GM21529 (cell line): ENCODE results near the gene HACD1.

Experiments
- ATAC-seq: cut with Tn5 transposase; IDR thresholded peaks from one replicate; pipeline ENCODE4 v1.9.1; 2021; ENCODE audit not compliant: unreplicated experiment

HACD1 gene, protein sequence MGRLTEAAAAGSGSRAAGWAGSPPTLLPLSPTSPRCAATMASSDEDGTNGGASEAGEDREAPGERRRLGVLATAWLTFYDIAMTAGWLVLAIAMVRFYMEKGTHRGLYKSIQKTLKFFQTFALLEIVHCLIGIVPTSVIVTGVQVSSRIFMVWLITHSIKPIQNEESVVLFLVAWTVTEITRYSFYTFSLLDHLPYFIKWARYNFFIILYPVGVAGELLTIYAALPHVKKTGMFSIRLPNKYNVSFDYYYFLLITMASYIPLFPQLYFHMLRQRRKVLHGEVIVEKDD

DNA sequence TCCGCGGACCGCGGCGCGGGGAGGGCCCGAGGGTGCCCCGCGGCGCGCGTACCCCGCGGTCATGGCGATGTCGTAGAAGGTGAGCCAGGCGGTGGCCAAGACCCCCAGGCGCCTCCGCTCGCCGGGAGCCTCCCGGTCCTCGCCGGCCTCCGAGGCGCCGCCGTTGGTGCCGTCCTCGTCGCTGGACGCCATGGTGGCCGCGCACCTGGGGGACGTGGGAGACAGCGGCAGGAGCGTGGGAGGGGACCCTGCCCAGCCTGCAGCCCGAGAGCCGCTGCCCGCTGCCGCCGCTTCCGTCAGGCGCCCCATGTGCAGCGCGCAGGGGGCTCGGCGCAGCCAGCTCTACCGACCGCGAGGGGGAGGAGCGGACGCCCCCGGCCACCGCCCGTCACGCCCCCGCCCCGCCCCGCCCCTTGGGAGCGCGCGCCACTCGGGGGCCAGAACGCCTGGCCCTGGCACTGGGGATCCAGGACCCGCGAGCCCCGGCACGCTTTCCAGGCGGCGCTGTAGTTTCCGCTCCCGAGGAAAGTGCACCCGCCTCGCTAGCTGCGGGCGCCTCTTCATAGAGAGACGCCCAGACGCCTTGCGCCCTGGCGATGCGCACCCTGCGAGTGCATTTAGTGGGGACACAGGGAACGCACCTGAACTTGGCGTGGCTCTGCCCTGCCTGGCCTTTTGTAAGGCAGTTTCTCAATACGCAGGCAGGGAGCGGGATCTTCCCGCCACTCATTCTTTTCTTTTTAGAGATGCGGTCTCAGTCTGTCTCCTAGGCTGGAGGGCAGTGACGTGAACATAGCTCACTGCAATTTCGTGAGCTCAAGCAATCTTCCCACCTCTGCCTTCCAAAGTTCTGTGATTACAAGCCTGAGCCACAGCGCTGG, at the start of gene HACD1:
HACD1 (minus strand) TSS at position 344 of the 881 bp plus-strand sequence; CDS start at position 309, 35 bp downstream.
- ATAC-seq: peak; percentile 67

- ATAC-seq: no peak
Measured at GRCh38 chr10:17665747-17666146, 48.6 kb upstream of the HACD1 start.

- ATAC-seq: no peak
Measured at GRCh38 chr10:17663450-17663849, 46.3 kb upstream of the HACD1 start.

- no peak for ATAC-seq
Measured at GRCh38 chr10:17662193-17663138, 45.3 kb upstream of the HACD1 start.

DNA sequence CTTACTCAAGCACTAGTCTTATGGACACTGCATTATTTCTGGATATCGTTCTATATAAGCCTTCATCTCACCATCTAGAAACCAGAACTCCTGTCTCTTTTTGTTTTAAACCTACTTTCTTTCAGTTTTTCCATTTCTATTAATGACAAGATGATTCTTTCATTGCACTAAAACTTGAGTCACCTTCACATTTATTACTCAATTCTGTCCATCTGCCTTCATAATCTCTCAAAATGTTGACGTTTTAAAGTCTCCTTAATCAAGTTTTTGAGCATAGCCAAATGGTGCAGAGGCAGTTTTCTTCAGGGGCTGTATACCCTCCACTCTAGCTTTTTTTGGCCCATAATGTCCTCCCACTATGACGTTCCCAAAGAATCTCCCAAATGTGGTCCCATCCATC, 44.3 kb upstream of the HACD1 start:
- no peak for ATAC-seq

- no peak for ATAC-seq
Measured at GRCh38 chr10:17660921-17661320, 43.7 kb upstream of the HACD1 start.

DNA sequence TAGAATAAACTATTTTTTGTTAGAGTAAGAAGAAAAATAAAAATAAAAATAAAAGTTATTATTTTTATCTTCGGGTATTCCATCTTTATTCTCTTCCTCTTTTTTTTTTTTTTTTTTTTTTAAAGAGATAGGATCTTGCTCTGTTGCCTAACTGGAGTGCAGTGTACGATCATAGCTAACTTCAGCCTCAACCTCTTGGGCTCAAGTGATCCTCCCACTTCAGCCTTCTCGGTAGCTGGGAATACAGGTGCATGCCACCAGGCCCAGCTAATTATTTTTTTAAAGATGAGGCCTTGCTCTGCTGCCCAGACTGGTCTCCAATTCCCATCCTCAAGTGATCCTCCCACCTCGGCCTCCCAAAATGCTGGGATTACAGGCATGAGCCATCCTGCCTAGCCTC, 42.2 kb upstream of the HACD1 start:
- no peak for ATAC-seq

DNA sequence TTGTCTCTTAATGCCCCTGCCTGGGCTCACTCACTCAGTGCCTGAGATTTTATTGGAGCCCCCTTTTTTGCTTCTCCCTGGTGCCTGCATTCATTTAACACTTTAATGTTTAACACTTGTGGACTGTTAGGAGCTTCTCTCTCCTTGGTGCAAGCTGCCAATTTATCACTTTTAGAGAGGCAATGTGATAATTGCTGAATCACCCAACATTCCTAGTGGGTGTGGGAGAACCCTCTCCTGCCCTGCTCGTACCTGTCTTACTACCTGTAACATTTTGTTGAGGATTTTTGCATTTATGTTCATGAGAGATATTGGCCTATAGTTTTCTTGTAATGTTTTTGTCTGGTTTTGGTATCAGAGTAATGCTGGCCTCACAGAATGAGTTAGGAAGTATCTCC, 39.9 kb upstream of the HACD1 start:
- ATAC-seq: no peak

DNA sequence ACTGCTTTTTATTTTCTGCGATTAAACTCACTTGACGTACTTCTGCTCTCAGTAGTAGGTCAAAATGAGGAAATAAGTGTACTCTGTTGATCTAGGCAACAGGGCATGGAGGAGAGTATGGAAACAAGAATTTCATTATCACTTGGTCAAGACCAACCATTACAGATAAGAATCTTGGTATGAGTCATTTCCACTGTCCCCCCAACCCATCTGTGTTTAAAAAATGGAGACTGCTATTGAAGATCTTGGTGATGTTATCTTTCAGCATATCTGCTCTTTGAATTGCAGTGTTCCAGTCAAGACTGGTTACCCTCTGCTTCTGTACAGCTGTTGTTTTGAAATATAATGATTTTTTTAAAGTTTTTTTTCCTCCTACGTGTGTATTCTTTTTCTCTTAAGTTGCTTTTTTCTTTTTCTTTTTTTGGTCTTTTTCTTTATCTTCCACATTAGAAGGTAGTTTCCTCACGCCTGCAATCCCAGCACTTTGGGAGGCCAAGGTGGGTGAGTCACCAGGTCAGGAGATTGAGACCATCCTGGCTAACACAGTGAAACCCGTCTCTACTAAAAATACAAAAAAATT, 38.5 kb upstream of the HACD1 start:
- peak; percentile 92 for ATAC-seq

DNA sequence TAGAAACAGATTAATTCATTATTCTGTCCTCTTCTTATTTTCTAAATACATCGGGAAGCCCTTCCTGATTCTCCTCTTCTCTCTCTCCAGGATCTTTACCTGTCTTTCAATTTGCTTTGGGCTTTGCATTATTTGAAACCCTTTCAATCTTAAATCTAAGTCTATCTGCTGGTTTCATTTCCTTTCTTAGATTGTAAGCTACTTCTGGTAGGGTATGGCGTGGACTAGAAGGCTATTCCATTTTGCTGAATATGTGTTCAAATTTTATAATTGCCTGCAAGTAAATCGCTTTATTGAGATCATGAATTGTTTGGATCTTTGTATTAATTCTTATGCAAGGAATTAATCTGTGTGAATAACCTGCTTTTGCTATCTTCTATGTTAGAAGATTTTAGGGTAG, 37.8 kb upstream of the HACD1 start:
- ATAC-seq: peak; percentile 11

- ATAC-seq: no peak
Measured at GRCh38 chr10:17652585-17652984, 35.4 kb upstream of the HACD1 start.

DNA sequence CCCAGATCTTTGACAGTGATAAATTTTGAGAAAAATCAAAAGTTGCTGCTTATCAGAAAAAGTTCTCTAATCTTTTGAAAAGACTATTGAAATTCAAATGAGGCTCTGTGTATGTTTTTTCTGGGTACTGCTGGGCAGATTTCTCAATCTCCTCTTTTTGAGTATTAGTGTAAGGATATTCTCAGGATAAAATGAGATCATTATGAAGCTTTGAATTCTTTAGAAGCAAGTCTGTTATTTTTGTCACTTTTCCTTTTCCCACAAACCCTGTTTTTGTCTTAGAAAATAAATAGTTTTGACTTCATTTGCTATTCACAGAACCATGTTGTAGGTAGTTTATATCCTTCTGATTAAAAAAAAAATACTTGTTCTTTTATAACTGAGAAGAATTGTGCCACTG, 34.7 kb upstream of the HACD1 start:
- no peak for ATAC-seq

- ATAC-seq: no peak
Measured at GRCh38 chr10:17650416-17650815, 33.2 kb upstream of the HACD1 start.

DNA sequence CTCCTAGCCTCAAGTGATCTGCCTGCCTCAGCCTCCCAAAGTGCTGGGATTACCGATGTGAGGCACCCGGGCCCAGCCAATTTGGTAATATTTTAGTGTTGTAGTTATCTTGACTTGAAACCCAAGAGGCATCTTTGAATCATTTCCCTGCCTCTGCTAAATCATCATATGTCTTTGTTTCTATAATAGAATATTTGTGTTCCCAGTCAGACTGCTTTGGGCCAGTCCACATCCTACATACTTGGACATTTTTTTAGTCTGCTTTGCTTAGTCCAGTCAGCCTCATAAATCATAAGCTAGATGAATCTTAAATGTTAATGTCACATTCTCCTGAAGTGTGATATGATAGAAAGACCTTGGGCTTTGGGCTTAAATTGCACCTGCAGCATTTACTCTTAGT, 32.7 kb upstream of the HACD1 start:
- no peak for ATAC-seq

DNA sequence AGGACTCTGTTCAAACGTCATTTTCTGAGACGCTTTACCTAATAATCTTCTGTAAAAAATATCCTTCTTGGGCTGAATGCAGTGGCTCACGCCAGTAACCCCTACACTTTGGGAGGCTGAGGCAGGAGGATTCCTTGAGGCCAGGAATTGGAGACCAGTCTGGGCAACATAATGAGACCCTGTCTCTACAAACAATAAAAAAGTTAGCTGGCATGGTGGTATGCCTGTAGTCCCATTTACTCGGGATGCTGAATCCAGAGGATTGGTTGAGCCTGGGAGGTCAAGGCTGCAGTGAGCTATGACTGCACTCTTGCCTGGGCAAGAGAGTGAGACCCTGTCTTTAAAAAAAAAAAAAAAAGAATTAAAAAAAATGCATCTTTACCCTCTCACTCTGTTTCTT, 31.9 kb upstream of the HACD1 start:
- no peak for ATAC-seq

- ATAC-seq: no peak
Measured at GRCh38 chr10:17648243-17649035, 31.3 kb upstream of the HACD1 start.

DNA sequence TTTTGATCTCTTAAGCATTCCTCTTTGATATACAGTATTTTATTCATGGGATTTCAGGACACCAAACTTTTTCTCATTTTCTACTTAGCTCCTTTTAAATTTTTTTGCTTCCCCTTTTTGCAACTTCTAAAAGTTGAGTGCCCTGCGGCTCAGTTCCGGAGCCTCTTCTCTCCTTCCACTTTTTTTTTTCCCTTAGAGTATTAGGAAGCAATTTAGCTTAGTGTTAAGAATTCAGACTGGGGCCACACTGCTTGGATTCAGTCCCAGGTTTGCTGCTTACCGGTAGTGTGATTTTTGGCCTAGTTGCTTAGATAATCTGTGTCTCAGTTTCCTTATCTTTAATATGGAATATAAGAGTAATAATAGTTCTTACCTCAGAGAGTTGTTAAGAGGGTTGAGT, 30.2 kb upstream of the HACD1 start:
- no peak for ATAC-seq

DNA sequence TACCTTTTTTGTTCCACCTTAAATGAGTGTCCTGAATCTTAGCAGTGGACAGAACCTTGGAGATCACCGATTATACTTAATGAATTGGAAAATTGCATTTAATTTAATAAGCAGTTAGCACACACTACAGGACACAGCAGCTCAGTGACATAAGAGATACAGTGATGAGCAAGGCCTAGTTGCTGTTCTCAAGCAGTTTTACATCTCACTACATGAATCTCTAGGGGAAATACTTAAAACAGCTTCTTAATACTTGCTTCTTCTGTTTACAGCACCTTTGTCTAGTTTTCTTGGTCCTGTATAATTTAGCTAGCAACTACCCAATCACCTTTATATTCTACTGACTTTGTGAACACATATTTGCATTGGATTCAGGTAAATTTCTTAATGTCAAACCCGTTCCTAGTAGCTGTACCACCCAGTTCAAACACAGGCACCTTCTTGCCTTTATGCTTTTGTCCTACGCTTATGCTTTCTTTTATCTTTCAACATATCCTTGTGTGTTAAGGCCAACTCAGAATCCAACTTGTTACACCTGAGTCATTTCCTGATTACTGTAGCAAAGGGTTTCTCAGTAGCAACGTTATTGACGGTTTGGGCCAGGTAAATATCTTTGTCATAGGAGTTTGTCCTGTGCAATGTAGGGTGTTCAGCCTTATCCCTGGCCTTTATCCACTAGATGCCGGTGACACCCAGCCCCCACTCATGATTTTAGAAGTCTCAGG, 28.6 kb upstream of the HACD1 start:
- no peak for ATAC-seq

DNA sequence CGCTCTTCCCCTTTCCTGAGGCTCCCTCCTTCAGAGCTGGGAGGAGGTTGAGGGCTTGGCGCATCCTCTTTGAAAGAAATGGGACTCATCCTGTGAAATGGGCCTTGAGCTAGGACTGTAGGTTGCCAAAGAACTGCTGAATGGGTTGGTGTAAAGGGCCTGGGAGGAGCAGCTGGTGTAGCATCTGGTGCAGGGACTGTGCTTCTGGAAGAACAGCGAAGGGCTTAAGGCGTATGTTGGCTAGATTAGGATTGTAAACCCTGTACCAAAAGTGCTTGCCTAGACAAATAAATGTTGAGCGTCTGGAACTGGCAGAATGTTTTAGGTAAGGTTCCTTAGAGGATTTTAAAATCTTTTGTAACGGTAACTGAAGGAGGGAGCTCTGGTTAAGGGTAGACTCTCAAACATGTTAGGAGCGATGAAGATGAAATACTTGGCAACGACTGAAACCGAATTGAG, 27.3 kb upstream of the HACD1 start:
- ATAC-seq: peak; percentile 34
